ENCODE results near the gene MPRIP. TPM values are rescaled to one million over a fixed set of nuclear protein-coding genes. Genes with fewer than 3 reads are reported as not detected.

Gene MPRIP
- total RNA-seq, 1 experiment from 2014 or later, result 338 TPM

DNA sequence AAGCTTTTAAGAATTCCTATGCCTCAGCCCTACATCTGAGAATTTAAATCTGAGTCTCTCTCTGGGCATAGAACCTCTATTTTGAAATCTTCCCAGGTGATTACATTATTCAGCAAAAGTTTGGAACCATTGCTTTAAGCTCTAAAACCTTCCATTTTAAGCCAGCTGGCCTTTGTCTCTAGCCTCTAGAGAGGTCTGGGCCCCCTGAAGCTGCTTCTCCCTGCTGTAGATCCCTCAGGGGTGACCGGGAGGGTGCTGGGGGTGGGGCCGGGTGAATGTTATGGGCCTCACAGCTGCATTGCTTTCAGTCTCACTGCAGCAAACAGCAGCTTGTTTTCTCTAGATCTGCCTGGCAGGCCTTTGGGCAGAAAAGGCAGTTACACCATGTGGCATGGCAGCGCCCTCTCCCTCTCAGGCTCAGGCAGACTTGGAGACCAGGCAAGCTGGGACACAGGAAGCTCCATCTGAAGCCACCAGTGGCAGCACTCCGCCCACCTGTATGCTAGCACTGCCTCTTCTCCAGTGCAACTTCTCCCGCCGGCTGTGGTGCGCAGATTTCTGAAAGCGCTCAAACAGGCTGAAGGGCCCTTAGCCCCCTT lies 66.3 kb downstream of the MPRIP start:
- Mint-ChIP-seq H3K27me3 (ENCODE audit: unreplicated experiment) (no peaks in the 10 kb centered on the region), H3K9me3 (ENCODE audit: low read depth, unreplicated experiment) (no peaks in the 10 kb centered on the region), H3K4me1 (ENCODE audit: low read depth, unreplicated experiment) (peaks cover 46% of the 10 kb centered on the region), H3K36me3 (ENCODE audit: insufficient read depth, unreplicated experiment) (peaks cover 49% of the 10 kb centered on the region), H3K27ac (ENCODE audit: unreplicated experiment) (peak overlapping the region; percentile 82), H3K4me3 (ENCODE audit: low read depth, unreplicated experiment) (no peak overlapping the region)
- DNase-seq, result no peak
- TF ChIP-seq, protein P1, sequence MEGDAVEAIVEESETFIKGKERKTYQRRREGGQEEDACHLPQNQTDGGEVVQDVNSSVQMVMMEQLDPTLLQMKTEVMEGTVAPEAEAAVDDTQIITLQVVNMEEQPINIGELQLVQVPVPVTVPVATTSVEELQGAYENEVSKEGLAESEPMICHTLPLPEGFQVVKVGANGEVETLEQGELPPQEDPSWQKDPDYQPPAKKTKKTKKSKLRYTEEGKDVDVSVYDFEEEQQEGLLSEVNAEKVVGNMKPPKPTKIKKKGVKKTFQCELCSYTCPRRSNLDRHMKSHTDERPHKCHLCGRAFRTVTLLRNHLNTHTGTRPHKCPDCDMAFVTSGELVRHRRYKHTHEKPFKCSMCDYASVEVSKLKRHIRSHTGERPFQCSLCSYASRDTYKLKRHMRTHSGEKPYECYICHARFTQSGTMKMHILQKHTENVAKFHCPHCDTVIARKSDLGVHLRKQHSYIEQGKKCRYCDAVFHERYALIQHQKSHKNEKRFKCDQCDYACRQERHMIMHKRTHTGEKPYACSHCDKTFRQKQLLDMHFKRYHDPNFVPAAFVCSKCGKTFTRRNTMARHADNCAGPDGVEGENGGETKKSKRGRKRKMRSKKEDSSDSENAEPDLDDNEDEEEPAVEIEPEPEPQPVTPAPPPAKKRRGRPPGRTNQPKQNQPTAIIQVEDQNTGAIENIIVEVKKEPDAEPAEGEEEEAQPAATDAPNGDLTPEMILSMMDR (IDR thresholded peaks at IDR 0.05; ENCODE audit: unreplicated experiment), result no peak
- intact Hi-C loops (cut with micrococcal nuclease; ENCODE audit: unreplicated experiment), result no loop called here
- CTCF ChIA-PET, result interaction anchor here (0.7 to 1.6 kb wide), 4 partner anchors 11 to 92 kb away, joined by 3 to 6 read pairs (median 4); no protein-coding TSS in a partner anchor
- BruUV-seq (replicated peaks), result no TSS peak

DNA sequence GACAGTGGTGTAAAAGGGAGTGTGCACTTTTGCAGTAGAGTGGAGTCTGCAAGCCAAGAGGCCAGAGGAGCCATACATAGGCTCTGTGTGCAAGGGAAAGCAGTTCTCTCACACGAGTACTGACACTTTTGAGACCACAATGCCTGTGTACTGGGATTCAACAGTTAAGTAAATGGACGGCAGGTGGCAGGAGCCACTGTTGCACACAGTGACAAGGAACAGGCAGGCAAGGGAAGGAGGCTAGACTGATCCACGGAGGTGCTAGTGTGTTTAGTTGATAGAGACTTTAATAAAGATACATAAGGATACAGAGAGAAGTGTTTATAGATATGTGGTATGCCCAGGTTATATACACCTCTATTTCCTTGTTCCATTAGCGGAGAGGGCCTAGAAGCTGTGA lies 67.0 kb downstream of the MPRIP start:
- BruUV-seq (replicated peaks), result no TSS peak
- Mint-ChIP-seq H3K36me3 (ENCODE audit: insufficient read depth, unreplicated experiment) (peaks cover 45% of the 10 kb centered on the region), H3K4me3 (ENCODE audit: low read depth, unreplicated experiment) (no peak overlapping the region), H3K9me3 (ENCODE audit: low read depth, unreplicated experiment) (no peaks in the 10 kb centered on the region), H3K27ac (ENCODE audit: unreplicated experiment) (peak overlapping the region; percentile 56), H3K4me1 (ENCODE audit: low read depth, unreplicated experiment) (peaks cover 51% of the 10 kb centered on the region), H3K27me3 (ENCODE audit: unreplicated experiment) (no peaks in the 10 kb centered on the region)
- TF ChIP-seq, protein P1 (IDR thresholded peaks at IDR 0.05; ENCODE audit: unreplicated experiment), result no peak
- CTCF ChIA-PET, result interaction anchor here (1.6 kb wide), 1 partner anchor 10 kb away, joined by 3 read pairs; no protein-coding TSS in a partner anchor
- no peak for DNase-seq
- intact Hi-C loops (cut with micrococcal nuclease; ENCODE audit: unreplicated experiment), result no loop called here

DNA sequence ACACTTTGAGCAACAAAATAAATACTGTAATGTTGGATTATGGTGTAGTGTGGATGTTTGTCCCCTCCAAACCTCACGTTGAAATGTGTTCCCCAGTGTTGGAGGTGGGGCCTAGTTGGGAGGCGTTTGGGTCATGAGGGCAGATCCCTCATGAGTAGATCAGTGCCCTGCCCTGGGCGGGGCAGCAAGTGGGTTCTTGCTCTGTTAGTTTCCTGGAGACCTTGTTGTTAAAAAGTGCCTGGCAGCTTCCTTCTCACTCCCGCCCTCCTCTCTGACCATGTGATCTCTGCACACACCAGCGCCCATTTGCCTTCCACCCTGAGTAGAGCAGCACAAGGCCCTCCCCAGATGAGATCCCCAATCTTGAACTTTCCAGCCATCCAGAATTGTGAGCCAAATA lies 67.7 kb downstream of the MPRIP start:
- Mint-ChIP-seq H3K27me3 (ENCODE audit: unreplicated experiment) (no peaks in the 10 kb centered on the region), H3K36me3 (ENCODE audit: insufficient read depth, unreplicated experiment) (peaks cover 39% of the 10 kb centered on the region), H3K9me3 (ENCODE audit: low read depth, unreplicated experiment) (no peaks in the 10 kb centered on the region), H3K4me1 (ENCODE audit: low read depth, unreplicated experiment) (peaks cover 51% of the 10 kb centered on the region), H3K27ac (ENCODE audit: unreplicated experiment) (peak overlapping the region; percentile 56), H3K4me3 (ENCODE audit: low read depth, unreplicated experiment) (no peak overlapping the region)
- intact Hi-C loops (cut with micrococcal nuclease; ENCODE audit: unreplicated experiment), result no loop called here
- CTCF ChIA-PET, result interaction anchor here (0.6 kb wide), 2 partner anchors 14 to 104 kb away, joined by 4 read pairs; no protein-coding TSS in a partner anchor
- no TSS peak for BruUV-seq (replicated peaks)
- TF ChIP-seq, protein P1 (IDR thresholded peaks at IDR 0.05; ENCODE audit: unreplicated experiment), result no peak
- DNase-seq, result peak; percentile 40

DNA sequence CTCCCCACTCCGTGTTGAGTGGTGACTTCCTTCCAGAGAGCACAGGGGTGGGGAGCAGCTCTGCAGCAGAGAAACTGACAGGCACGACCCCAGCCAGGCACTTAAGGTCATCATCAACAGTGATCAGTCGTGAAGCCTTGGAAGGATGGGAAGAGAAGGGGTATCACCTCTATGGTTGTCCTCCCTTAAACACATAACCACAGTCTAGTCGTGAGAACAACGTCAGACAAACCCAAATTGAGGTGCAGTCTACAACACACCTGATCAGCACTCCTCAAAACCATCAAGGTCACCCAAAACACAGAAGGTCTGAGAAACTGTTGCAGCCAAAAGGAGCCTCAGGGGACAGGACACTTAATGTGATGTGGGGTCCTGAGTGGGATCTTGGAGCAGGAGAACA lies 68.3 kb downstream of the MPRIP start:
- Mint-ChIP-seq H3K27me3 (ENCODE audit: unreplicated experiment) (no peaks in the 10 kb centered on the region), H3K36me3 (ENCODE audit: insufficient read depth, unreplicated experiment) (peaks cover 40% of the 10 kb centered on the region), H3K27ac (ENCODE audit: unreplicated experiment) (peak overlapping the region; percentile 56), H3K4me3 (ENCODE audit: low read depth, unreplicated experiment) (no peak overlapping the region), H3K9me3 (ENCODE audit: low read depth, unreplicated experiment) (no peaks in the 10 kb centered on the region), H3K4me1 (ENCODE audit: low read depth, unreplicated experiment) (peaks cover 55% of the 10 kb centered on the region)
- TF ChIP-seq, protein P1 (IDR thresholded peaks at IDR 0.05; ENCODE audit: unreplicated experiment), result no peak
- intact Hi-C loops (cut with micrococcal nuclease; ENCODE audit: unreplicated experiment), result no loop called here
- BruUV-seq (replicated peaks), result no TSS peak
- no peak for DNase-seq
- CTCF ChIA-PET, result interaction anchor here (0.6 kb wide), 2 partner anchors 15 to 105 kb away, joined by 4 read pairs; no protein-coding TSS in a partner anchor

All from Calu3 (cell line).